PC-3 (cell line): ENCODE data around the gene BPIFB3.

Experiments
- CTCF ChIP-seq: fragments of 300-600 bp; sonication (generic); conservative IDR thresholded peaks from 2 replicates; pipeline ENCODE4 v1.5.1; 2017; ENCODE audit warnings: antibody characterized with exemption, low read depth, mild to moderate bottlenecking, low read length
- EZH2 ChIP-seq: fragments of 300-600 bp; sonication (generic); IDR thresholded peaks from one replicate; pipeline ENCODE4 v1.6.1; 2017; ENCODE audit warnings: antibody characterized with exemption, mild to moderate bottlenecking, low read length; ENCODE audit not compliant: unreplicated experiment
- EZH2phosphoT487 ChIP-seq: fragments of 300-600 bp; sonication (generic); IDR thresholded peaks from 2 replicates; pipeline ENCODE4 v1.6.1; 2018; ENCODE audit warnings: mild to moderate bottlenecking, antibody characterized with exemption, low read length, borderline replicate concordance

DNA sequence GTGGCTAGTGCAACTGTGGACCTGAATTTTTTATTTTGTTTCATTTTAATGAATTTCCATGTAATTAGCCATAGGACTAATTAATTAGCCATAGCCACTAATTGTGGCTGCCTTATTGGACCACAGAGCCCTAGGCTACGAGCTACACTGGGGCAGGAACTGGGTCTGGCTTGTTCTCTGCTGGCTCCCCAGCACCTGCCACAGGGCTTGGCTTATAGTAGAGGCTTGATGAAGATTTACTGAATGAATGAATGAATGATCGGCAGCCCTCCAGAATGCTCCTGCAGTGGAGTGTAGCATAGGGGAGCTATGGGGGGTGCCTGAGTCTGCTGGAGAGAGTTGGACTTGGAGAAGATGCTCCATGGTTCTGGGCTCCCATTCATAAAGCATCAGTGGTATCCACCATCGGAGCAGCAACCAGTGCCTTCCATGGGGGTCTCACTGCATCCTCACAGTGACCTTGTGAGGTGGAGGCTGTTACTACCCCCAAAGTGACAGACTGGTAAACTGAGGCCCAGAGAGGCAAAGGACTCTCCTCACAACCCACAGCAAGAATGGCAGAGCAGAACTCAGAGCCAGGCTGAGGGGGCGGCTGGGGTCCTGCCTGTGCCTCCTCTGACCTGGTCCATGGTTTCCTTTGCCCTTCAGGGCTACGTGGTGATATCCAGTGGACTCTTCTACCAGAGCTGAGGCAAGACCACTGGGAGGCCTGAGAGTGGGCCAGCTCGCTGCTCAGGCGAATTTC lies 30.8 kb upstream of the BPIFB3 start:
- TF ChIP-seq EZH2phosphoT487, result no peak
- no peak for TF ChIP-seq CTCF
- no peak for TF ChIP-seq EZH2
